ENCODE results near the gene LSAMP.

The LSAMP gene

DNA sequence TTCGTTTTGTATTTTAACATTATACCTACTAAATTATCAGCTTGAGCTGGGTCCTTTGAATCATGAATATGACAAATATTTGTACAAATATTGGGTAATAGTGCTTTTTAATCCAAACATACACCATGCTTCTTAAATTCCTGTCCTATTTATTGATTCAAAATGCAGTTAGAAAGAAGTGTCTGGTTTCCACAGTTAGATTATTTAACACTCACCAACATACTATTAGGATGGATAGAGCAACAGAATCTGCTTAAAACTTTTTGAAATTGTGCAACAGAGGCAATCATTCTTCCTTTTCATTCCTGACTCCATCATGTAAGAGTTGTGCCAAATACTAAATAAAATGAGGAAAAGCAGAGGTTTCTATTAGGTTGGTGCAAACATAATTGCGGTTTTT, 281.2 kb downstream of the LSAMP start:
- peak; percentile 3 for DNase-seq (ENCODE audit: low read depth)

DNA sequence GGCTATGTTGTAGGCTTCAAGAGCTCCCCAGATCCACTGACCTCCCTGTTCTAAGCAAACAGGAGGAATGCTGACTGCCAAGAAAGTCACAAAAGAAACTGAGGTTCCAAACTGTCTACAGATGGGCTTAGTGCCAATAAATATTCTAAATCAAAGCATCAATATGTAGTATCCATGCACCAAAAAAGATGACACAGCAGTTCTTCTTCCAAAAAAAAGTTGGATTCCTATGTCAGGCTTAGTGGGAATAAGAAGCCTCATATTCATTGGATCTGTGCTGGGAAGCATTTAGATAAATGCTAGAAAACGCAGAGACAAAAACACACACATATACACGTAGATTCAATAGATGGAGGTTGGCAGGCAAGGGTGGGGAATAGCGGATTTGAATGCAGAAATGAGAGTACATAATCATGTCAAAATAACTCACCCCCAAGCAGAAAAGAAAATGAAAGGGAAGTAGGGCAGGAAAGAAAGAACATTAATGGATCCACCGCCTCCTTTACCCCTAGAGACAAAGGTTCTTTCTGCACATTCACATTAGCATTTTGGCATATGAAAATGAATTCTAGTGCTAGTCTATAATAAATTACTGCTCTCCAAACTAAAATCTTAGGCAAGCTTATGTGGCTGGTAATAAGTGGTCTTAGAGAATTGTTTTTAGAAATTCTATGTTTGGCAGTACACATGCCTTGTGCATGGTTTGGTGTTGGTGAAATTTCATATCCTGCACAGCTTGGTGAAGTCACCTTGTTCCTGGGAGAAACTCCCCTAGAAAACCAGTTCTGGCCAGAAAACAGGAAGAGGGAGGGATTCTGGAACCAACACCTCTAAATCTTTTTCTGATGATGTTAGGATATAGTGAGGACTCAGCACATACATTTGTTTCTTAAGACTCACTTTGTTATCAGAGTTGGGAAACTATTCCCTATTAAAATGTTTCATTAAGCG, 283.4 kb downstream of the LSAMP start:
- no peak for DNase-seq (ENCODE audit: low read depth)

DNA sequence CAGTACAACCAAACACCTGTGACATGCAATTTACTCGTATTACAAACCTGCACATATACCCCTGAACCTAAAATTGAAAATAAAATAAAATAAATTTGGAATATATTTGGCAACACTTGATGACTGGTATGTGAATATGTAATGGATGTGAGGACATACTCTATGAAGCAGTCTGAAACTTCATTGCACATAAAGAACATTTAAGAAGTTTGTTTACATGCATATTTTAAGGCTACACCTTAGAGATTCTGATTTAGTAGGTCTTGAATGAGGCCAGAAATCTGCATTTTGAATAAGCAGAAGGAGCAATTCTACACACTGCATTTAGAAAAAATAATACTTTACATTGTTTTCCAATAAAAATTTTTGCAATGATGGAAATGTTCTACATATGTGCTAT, 284.7 kb downstream of the LSAMP start:
- DNase-seq (ENCODE audit: low read depth) = no peak

DNA sequence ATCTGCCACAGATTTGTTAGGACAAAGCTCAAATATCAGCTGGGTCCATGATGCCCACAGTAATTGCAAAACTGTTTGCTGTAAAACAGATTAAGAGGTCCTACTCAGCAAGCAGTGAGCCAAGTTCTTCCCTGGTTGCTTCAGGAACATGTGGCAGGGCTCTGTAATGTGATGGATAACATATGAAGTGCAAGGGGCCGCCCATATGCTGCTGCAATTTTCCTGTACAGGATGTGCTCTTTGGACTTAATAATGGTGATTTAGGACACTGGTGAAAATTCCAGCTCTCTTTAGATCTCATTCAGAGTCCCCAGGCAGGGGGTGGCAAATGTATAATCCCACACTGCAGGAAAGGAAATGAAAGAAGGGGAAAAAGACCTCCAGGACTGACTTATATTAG, 289.4 kb downstream of the LSAMP start:
- peak; percentile 36 for DNase-seq (ENCODE audit: low read depth)

DNA sequence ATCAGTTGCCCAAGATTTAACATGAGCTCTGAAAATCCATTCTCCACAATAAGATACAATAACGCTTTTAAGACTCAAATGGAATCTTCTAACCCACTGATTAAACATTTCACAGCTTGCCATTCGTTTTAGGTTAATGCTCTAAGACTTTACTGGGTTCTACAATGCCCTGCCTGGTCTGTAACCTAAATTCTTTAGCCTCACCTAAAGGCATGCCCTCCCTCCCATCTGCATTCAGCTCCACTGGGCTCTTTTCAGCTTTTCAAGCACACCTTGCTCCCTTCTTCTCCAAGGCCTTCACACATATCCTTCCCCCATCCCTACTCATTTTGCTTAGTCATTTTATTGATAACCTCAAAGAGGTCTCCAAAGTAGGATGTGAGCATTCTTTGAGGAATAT, 290.9 kb downstream of the LSAMP start:
- no peak for DNase-seq (ENCODE audit: low read depth)

DNA sequence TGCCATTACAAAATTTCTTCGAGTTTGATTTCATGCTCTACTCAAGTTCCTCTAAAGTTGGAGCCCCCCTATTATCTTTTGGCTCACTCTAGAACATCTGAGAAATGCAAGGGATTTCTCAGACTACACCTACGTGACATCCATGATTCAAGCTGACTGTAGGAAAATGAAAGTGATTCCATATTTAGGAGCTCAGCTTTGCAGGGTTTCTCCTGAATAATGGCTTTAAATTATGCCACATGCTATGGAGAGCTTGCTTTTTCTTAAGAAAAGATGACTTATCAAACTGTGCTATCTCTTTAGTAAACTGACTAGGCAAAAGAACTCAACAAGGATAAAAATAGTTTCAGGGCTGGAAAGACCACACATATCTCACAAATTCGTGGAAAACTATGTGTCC, 292.1 kb downstream of the LSAMP start:
- no peak for DNase-seq (ENCODE audit: low read depth)

DNA sequence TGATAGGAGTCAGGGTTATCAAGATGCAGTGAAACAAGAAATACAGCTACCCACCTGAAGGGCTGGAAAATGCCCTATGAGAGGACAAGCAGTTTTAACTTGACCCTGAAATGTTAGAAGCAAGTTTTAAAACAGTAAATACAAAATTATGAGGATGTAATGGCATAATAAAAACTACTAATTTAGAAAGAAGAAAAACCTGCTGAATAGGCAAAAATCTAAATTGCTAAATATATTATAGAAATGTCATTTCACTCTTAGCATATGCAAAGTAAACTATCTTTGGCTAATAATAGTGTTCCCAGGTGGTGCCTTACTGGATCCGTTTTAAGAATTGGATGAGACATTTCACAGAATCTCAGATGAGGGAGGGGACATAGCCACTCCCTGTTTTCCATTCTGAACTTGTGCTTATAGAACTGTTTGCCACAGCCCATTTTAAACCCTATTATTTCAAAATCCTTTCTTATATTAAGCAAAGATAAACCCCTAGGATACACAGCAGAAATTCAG, 294.6 kb downstream of the LSAMP start:
- no peak for DNase-seq (ENCODE audit: low read depth)

DNA sequence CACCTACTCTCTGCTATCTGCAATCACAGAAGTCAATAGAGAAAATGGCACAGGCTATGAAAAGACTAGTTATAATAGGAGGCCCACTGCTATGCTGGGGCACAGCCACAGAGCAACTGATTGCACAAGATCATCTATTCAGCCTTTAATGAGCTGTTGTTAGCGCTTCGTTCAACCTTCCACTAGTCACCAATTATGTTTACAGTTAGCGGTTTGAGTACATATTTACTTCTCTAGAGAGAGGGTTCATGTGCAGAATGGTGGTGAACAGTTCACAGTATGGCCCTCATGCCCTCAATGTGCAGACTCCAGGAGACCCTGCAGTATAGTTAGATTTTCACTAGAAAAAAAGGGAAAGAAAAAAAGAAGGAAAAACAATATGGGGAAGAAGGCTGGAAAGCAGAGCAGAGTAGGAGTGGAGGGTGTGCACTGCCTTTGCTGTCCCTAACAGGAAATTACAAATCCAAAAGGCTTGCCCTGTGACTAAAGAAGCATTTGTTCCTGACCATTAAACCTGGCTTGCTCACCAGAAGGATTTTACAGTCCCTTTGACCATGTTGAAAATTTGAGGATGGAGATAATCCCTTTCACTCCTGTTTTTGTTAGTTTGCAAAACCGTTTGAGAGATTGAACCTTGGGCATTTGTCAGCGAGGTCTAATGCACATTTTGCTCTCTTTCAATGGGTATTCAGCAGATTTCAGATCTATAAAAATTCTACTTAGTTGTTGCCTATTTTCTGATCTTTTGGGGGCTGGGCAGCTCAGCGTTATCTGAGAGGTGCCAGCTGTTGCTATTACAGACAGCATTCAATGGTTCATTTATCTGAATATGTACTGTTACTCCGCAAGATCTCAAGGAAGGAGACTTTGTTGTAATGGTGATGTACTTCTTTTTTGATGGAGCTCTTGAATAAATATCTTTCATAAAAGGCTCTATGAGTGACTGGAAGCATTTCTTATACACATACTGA, 296.1 kb downstream of the LSAMP start:
- DNase-seq (ENCODE audit: low read depth) = no peak

DNA sequence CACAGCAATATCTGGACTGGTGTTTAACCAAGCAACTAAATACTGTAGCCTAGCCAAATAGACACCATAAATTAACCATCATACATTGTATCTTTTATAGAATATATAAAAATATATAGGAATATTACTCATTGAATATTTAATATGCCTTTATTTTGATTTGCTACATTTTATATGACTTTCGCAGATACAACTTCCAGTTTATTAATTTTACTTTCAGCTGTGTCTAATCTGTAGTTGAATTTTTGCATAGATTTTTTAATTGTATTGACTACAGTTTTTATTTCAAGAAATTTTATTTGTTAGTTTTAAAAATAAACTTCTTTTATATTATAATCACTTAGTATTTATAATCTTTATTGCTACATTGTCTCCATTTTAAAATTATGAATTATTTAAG, 299.7 kb downstream of the LSAMP start:
- DNase-seq (ENCODE audit: low read depth) = no peak

DNA sequence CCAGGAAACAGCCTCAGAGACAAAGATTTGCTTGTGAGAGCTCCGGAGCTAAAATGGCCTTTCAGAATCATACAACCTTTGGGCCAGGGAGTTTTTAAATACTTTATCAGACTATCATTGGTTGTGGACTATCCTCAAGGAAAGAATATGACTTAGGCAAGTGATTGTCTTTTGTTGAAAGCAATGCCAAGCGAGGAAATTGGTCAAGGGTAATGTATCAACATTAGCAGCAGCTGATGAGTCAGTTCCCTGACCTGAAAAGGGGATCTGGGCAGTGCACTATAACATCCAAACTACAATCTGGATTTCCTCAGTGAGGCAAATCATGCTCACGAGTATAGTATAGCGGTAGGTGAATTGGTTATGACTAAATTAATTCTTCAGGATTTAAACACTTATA, 303.6 kb downstream of the LSAMP start:
- no peak for DNase-seq (ENCODE audit: low read depth)

DNA sequence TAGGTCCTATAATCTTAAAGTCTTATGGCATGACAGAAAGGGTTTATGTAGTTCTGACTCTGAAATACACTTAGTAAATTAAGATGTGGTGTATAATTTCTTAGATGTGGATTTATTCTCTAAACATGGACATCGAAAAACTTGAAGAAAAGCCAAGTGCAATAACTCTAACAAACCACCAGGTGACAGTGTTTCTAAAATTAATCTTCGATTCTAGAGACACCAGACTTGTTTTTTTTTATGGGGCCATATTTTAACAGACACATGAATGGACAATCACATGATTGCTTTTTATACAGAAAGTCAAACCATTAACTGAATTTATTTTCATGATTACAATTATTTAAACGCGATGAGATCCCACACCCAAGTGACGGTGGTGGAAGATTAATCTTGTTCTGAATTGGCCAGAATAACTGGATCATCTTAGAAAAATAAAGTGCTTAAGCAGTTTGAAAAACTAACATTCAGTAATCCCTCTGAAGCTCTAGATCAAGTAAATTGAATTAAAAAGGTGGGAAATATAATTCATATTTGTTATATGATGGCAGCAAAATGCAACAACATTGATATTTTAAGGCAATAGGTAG, 305.1 kb downstream of the LSAMP start:
- peak; percentile 32 for DNase-seq (ENCODE audit: low read depth)

DNA sequence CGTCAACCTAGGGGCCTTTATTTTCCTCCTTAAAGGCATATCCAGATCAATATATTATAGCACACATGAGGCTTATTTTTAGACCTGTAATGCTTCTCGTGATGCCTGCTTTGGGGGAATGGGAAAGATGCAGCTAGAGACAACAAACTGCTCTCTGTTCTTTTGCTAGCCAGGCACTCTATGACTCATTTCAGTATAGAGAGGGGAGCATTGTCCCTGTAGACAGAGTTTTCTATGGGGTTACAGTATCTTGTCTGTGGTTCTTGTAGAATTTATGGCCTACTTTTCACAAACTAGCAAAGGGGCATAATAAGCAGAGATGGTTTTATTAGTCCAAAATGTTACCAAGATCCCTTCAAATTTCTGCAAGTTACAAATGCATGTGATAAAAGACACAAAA, 305.6 kb downstream of the LSAMP start:
- no peak for DNase-seq (ENCODE audit: low read depth)

DNA sequence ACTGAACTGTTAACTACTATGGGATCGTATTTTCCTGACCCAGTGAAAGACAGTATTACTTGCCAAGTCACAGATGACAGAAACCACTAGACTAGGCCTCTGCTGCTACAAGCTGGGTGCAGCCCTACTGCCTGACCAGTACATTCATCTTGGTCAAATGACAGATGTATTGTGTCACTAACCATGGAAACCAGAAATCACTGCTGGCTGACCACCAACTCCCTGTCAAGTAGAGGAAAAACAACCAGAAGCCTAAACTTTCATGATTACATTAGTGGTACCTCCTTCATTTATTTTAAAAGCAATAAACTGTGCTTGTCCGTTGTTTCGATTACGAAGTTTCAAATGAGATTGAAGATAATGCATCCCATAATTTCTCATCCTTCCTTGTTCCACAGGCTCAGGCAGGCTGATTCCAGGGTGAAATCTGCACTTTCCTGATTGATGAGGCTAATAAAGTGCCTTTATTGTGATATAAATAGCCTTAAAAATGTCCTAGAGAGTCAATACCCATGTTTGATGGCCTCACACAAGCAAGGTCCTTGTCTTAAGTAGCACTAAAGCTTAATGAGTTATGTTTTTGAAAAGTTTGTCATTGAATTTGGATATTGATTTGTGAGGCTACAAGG, 309.7 kb downstream of the LSAMP start:
- peak; percentile 34 for DNase-seq (ENCODE audit: low read depth)

DNA sequence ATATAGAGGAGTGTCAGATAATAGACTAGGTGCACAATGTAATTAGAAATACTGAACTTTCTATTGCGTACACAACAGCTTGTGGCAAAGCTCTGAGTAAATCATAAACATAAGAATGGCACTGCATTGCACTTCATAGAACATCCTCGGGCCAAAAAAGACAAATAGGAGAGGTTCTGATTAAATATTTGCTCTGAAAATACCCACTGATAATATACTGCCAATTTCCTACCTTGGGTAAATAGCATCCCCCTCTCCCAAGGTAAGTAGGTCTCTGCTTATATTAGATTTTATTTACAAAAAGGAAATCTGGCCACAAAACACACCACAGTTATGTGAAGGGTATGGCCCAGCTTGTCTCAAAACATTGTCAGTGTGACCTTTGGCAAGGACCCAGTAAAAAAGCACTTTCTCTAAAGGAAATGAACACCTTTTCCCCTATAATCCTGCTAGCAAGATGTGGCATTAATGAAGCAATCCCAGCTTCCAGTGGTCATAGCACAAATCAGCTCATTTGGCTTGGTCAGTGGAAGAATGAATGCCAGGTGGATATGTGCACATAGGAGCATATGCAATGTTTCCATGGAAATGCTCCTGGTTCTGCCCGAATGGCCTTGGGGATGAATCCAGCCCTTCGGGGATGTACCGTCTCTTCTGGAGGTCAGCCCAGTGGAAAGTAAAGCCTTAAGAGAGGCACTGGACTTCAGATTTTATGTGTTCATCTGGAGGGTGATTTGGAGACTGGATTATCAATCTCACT, 315.9 kb downstream of the LSAMP start:
- no peak for DNase-seq (ENCODE audit: low read depth)

DNA sequence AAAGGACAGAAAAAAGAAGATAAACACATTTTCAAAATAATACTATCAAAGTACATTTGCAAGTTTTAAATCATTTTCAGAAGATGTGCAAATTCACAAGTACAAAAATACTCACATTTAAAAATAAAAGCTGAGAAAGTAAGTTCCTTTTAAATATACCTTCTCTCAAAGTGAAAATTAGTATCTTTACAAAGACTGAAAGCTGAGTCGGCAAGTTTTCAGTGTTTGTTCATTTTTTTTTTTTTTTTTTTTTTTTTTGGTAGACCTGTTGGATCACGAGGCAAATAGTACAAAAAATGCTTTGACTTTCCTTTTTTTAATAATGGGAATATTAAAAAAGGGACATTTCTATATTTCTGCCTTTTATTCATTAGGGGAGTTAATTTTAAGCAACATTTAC, 317.8 kb downstream of the LSAMP start:
- DNase-seq (ENCODE audit: low read depth) = no peak

DNA sequence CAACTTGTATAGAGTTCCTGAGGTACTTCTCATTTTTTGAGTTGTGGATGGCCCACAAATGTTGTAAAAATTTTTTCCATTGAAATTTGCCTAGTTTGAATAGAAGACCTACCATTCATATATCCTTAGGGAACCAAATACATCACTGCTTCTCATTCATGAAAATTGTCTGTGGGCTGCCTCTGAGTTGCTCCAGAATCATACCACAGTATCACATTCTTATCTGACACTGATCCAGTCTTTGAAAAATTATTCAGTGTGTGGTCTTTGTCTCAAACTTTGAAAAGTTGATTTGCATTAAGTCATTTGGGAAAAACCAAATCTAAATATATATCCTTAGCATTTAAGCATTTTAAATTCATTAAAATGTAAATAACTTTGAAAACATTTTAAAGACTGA, 321.1 kb downstream of the LSAMP start:
- DNase-seq (ENCODE audit: low read depth) = no peak

DNA sequence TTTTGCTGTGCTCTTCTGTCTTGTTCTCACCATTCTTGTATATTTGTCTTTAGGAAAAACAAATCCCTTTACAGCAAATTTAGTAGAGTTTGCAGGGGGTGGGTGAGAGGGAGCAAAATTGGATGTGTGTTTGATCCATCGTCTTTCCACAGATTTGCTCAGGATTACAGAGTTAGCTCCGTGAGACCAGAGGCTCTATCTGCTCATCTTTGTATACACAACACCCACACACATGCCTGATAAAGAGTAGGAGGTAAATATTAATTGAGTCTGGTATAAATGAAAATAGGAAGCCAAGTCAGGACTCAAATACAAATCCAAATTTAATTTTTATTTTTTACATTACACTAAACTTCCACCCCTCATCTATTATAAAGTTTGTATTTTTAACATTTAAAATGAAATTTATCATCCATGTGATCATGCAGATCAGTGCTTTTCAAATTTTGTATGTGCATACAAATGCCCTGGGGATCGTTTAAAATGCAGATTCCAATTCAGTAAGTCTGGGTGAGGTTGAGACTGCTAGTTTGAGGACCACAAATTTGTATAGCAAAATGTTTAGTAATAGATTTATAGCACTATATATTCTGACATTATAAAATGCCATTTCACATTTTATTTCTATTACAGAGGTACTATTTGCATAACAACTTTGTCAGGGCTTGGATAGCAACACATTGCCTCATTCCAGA, 326.7 kb downstream of the LSAMP start:
- DNase-seq (ENCODE audit: low read depth) = no peak

DNA sequence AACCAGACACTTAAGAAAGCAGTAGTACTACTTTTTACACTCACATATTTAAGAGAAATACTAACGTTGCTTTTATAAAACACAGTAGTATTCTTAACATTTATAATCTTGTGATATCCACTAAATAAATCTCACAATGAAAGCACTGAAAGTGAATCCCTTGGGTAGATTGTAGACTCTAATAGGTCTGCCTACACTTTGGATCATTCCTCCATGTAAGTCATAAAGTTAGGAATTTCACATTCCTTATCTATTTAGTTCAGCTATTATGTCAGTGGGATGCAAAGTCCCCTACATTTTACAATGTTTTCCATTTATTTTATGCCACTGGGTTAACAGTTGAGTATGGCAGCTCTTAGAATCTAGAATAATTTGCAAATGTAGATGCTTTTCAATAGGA, 330.7 kb downstream of the LSAMP start:
- no peak for DNase-seq (ENCODE audit: low read depth)

DNA sequence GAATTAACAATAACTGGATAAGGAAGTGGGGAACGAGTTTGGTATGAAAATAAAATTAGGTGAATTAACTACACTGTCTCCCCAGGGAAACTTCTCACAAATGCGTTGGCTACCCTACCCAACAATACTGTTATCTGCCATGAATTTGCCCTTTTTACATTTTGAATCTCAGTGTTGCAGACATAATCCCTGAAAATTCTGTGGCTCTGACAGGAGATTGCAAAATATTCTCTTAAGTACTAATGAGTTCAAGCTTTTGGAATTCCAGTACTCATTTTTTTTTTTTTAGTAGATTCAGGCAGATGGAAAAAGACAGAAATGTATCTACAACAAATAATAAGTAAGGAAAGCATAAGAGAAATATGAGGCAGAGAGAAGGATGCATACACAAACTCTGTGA, 332.6 kb downstream of the LSAMP start:
- peak; percentile 45 for DNase-seq (ENCODE audit: low read depth)

DNA sequence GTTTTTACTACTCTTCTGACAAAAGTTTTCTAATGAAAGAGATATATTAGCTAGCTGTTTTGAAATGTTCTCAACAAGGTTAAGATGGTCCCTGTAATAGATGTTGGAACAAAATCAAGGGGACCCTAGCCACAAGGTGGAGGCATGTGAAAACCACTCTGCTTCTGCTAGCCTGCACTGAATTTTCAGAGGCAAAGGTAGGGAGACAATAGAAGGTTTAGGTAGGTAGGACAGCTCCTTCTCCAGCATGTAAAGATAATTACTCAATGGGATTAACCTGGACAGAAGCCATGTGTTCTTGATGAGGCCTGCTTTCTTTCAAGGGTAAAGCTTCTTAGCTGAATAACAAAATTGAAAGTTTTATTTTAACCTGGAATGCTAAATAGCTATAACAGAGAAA, 333.5 kb downstream of the LSAMP start:
- DNase-seq (ENCODE audit: low read depth) = no peak
